HG02938 (cell line): ENCODE results near the gene ACAT2.
"Not testable (repeated sequence)": the region's sequence is repeated elsewhere in the genome, so short reads cannot be mapped to it uniquely, and the experiment has no call there.

Experiments
- ATAC-seq: cut with Tn5 transposase; IDR thresholded peaks from one replicate; pipeline ENCODE4 v1.9.1; 2021; ENCODE audit warnings: mild to moderate bottlenecking, moderate library complexity; ENCODE audit not compliant: unreplicated experiment

Gene ACAT2

DNA sequence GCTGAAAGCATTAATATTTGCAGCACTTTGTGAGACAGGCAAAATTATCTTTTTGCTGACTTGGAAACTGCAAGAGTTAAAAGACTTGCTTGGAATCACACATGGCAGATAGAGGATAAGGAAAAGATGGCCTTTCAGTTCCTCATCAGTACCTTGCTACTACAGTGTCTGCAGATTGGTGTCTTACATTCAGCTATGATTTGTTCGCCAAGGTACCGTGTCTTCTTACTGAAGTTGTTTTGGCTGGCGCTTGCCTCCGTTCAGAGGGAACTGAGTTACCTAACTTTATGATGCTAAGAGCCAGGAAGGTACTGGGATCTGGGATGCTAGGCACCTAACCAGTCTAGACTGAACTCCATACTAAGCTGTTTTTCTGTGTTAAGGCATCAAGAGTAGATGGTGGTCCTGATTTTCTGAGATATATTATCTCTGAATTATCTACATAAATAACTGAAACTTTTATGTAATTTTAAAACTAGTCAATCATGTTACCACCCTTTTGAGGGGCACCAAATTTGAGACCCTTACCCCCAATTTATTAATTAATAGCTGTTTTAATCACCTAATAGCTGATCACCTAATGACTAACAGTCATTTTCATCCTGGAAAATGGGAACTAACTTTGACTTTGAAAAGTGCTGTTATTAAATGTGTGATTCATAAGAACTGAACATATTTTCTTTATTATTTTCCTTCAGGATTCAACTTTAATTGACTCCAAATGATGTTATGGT, 32.1 kb upstream of the ACAT2 start:
- no peak for ATAC-seq

- ATAC-seq = no peak
These were observed 31.5 kb upstream of the ACAT2 start for GRCh38 chr6:159730332-159730676.

- not testable (repeated sequence) for ATAC-seq
These were observed 29.3 kb upstream of the ACAT2 start for GRCh38 chr6:159732550-159732949.

GRCh38 chr6:159733395-159733794, 28.4 kb upstream of the ACAT2 start:
- ATAC-seq = not testable (repeated sequence)

DNA sequence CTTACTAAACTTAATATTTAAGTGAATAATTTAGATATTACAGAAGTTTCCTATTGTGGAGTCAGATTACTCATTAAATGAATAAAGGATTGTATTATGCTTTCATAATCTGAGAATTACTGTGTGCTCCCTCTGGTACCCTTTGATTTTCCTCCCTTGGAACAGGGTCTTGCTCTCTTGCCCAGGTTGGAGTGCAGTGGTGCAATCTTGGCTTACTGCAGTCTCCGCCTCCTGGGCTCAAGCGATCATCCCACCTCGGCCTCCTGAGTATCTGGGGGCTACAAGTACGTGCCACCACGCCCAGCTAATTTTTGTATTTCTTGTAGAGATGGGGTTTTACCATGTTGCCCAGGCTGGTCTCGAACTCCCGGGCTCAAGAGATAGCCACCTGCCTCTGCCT, 24.9 kb upstream of the ACAT2 start:
- no peak for ATAC-seq

GRCh38 chr6:159739341-159739740, 22.5 kb upstream of the ACAT2 start:
- ATAC-seq = no peak

- no peak for ATAC-seq
These were observed 19.7 kb upstream of the ACAT2 start for GRCh38 chr6:159742165-159742564.

GRCh38 chr6:159745081-159745480, 16.8 kb upstream of the ACAT2 start:
- no peak for ATAC-seq

DNA sequence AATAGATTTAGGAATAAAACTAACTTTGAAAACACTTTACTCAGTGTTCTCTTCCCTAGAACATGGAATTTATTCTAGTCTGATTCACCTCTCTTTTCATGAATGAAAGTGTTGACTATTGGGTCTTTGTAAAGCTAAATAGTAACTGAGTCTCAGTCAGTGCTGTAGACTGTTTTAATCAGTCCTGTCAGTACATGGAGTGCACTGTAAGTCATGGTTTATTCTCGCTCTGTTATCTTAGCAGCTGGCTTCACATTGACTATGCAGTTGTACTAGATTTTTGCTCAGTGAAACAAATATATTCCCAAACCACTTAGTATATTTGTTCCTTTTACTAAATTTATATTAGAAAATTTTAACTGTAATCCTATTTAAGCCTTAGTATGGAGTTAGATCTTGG, 15.1 kb upstream of the ACAT2 start:
- ATAC-seq = no peak

- ATAC-seq = not testable (repeated sequence)
These were observed 13.7 kb upstream of the ACAT2 start for GRCh38 chr6:159748127-159748526.

- ATAC-seq = no peak
These were observed 10.4 kb upstream of the ACAT2 start for GRCh38 chr6:159751448-159751847.

DNA sequence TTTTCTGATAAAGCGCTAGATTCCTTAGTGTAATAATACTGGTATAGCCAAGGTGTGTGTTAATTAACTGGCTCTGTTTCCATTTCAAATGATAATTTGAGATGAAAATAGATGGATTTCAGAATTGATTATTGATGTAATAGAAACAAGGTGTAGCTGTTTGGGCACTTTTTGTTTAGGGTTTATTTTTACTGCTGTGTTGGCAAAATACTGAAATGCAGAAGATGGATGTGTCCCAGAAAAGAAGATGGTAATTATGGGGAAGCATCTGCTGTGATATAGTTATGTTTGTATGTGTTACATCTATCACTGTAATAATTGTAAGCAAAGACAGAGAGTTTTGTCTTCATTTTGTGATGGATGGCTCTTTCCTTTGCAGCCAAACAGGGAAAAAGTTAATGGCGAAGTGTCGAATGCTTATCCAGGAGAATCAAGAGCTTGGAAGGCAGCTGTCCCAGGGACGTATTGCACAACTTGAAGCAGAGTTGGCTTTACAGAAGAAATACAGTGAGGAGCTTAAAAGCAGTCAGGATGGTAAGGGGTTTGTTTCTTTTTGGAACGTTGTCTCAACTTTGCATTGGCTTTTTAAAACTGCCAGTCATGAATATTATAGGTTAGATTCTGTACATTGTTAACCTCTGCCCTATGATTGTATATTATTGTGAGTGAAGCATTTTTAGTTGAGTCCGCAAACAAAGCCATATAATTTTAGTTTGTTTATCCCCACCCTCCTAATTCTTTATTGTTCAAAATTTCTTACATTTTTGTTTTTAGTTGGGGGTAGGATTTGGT, 8.6 kb upstream of the ACAT2 start:
- no peak for ATAC-seq

- ATAC-seq = no peak
These were observed 7.4 kb upstream of the ACAT2 start for GRCh38 chr6:159754401-159754800.

DNA sequence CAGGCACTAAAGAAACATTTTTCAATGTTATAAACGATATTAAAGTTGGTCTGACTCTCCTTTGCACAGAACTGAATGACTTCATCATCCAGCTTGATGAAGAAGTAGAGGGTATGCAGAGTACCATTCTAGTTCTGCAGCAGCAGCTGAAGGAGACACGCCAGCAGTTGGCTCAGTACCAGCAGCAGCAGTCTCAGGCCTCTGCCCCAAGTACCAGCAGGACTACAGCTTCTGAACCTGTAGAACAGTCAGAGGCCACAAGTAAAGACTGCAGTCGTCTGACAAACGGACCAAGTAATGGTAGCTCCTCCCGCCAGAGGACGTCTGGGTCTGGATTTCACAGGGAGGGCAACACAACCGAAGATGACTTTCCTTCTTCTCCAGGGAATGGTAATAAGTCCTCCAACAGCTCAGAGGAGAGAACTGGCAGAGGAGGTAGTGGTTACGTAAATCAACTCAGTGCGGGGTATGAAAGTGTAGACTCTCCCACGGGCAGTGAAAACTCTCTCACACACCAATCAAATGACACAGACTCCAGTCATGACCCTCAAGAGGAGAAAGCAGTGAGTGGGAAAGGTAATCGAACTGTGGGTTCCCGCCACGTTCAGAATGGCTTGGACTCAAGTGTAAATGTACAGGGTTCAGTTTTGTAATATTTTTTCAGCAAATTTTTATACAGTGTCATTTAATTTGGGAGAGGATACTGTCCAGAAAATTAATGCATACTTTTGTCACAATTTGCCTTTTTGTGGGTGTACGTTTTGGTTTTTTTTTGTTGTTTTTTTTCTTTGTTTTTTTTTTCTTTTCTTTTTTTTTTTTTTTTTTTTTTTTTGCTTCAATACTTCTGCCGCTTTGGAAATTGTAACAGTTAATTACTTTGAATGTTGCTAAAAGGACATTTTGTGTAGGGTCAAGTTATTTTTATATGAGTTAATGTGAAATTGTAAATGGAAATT, 6.6 kb upstream of the ACAT2 start:
- ATAC-seq = no peak

- ATAC-seq = no peak
These were observed 5.3 kb upstream of the ACAT2 start for GRCh38 chr6:159756508-159756907.

DNA sequence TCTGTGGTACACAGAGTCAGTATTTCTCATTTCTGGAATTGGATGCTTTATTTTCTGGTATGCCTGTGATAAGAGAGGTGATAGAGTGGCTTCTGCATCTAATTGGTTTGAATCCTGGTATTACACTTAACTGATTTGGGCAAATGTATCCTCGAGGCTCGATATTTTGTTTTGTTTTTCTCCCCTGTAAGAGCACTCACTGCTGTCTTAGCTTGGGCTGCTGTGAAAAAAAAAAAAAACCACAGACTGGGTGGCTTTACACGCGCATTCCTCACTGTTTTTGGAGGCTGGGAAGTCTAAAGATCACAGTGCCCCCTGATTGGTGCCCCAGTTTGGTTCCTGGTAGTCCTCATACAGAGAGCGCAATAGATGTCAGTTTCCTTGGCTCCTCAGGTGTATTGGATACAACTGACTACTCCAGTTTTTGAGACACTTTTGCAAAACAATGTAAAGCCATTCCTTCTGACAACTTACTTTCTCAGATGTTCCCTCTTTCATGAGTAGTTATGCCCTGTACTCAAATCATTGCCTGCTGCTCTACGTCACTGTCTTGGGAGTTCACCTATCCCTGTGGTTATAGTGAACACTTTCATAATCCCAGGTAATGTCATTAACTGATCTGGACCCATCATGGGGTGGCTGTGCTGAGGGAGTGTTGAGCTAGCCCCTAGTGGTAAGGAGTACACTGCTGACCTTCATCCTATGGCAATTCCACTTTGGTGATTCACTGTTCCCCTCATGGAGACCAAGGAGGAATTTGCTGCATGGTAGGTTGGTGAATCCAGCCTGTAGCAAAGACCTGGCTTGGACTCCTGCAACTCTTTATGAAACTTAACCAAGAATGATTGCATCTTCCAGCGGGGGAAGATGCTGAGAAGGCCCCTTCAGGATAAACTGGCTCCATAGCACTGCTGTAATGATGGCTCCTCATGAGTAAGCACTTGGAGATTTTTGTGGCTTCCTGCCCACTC, 3.5 kb upstream of the ACAT2 start:
- ATAC-seq = no peak

GRCh38 chr6:159759645-159760044, 2.2 kb upstream of the ACAT2 start:
- ATAC-seq = no peak

DNA sequence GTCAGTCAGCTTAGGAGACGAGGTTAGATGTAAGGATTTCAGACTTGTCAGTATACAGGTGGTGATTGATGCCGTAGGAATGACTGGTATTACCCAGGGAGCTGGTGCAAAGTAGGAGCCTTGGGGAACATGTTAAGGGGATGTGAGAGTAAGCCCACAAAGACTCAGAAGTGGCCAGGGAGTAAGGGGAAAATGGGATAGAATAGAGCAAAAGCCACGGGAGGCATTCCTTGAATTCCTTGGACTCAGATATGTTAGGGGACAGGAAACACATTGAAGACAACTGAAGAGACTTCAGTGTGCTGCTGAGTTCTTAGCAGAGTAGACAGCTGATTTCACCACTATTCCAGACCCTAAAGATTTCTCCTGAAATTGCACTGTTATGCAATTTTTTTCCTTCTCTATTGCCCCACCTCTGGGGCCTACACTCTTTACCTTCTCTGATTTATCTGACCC, 1.2 kb upstream of the ACAT2 start:
- no peak for ATAC-seq

GRCh38 chr6:159761129-159761872, 544 bp upstream of the ACAT2 start:
- ATAC-seq = peak; percentile 1
